Spinal cord (tissue), 10 donors: ENCODE measurements around the gene PHLPP1. TPM values are rescaled to one million over a fixed set of nuclear protein-coding genes. Genes with fewer than 3 reads are reported as not detected.
A peak's percentile ranks its signal among the peaks of the same experiment; 100 is the strongest.

Experiments
- DNase-seq, 6 donors: peaks; one replicate each; pipeline versions ENCODE4 v3.0.0 to v3.0.0-alpha.2; 2013 to 2015; ENCODE audit warnings: low spot score in 6 of 6, low read depth in 4 of 6
- H3K27ac ChIP-seq: one replicate; pipeline ENCODE4 v1.5.1; 2013; ENCODE audit warnings: low read depth, low read length, control low read depth
- H3K27me3 ChIP-seq: one replicate; pipeline ENCODE4 v1.6.1; 2013; ENCODE audit warnings: low read length; ENCODE audit not compliant: control insufficient read depth, insufficient read depth
- H3K36me3 ChIP-seq: one replicate; pipeline ENCODE4 v1.6.1; 2013; ENCODE audit warnings: low read length; ENCODE audit not compliant: control insufficient read depth, insufficient read depth
- H3K4me1 ChIP-seq: one replicate; pipeline ENCODE4 v1.6.1; 2013; ENCODE audit warnings: low read length; ENCODE audit not compliant: control insufficient read depth, insufficient read depth
- H3K4me3 ChIP-seq: one replicate; pipeline ENCODE4 v1.5.1; 2013; ENCODE audit warnings: low read depth, low read length, control low read depth
- H3K9me3 ChIP-seq: one replicate; pipeline ENCODE4 v1.6.1; 2013; ENCODE audit warnings: low read length; ENCODE audit not compliant: control insufficient read depth, insufficient read depth
- WGBS: methylation state at CpG from one replicate; pipeline ENCODE4 v1.1.5; 2013; ENCODE audit warnings: missing lambda C conversion rate; ENCODE audit not compliant: insufficient coverage; 5-methylcytosine and 5-hydroxymethylcytosine counted together
- polyA plus RNA-seq, 2 donors: library from polyadenylated mRNA; unstranded; fragments of 120-200 nt; gene quantifications; one replicate each; pipeline ENCODE4 v1.2.1, GENCODE V29; 2013; ENCODE audit not compliant: insufficient read length in 2 of 2
- total RNA-seq, 2 donors: library from RNA; depleted of rRNA in 1 of 2; stranded (reverse); fragments of 120-200 nt in 1 of 2; fragments of >200 nt in 1 of 2; gene quantifications; one replicate each; pipeline versions ENCODE4 v1.2.3 to v1.2.4, GENCODE V29; 2013 to 2014
- donor health status: healthy.

Gene PHLPP1
- total and polyA plus RNA-seq, 4 donors = 31.9 to 62.2 (median 47.5) TPM

- no peaks in the 10 kb centered on the region for H3K4me1 ChIP-seq
- no peaks in the 10 kb centered on the region for H3K27me3 ChIP-seq
- H3K4me3 ChIP-seq = no peak overlapping the region
- no peak for DNase-seq
- no peaks in the 10 kb centered on the region for H3K9me3 ChIP-seq
- H3K27ac ChIP-seq = no peak overlapping the region
- no CpG with 5 or more reads among the region's 4 CpGs for WGBS
- no peaks in the 10 kb centered on the region for H3K36me3 ChIP-seq
Observed at GRCh38 chr18:62766266-62766665, 50.9 kb downstream of the PHLPP1 start.

- Histone ChIP-seq H3K27me3 (no peaks in the 10 kb centered on the region), H3K27ac (no peak overlapping the region), H3K36me3 (no peaks in the 10 kb centered on the region), H3K4me1 (no peaks in the 10 kb centered on the region), H3K9me3 (no peaks in the 10 kb centered on the region), H3K4me3 (no peak overlapping the region)
- DNase-seq = peak in 1 of 6 donors; percentile 30
- WGBS = 93% methylated on average over 3 of the region's 5 CpGs
Observed at GRCh38 chr18:62767321-62767720, 52.0 kb downstream of the PHLPP1 start.

GRCh38 chr18:62767836-62768557 lies 52.7 kb downstream of the PHLPP1 start:
- Histone ChIP-seq H3K27ac (peak overlapping the region; percentile 15), H3K27me3 (no peaks in the 10 kb centered on the region), H3K36me3 (no peaks in the 10 kb centered on the region), H3K4me3 (no peak overlapping the region), H3K4me1 (no peaks in the 10 kb centered on the region), H3K9me3 (no peaks in the 10 kb centered on the region)
- WGBS = no CpG with 5 or more reads among the region's 3 CpGs
- DNase-seq = no peak

- H3K4me1 ChIP-seq = no peaks in the 10 kb centered on the region
- H3K27ac ChIP-seq = no peak overlapping the region
- no peaks in the 10 kb centered on the region for H3K9me3 ChIP-seq
- no peak for DNase-seq
- no peaks in the 10 kb centered on the region for H3K36me3 ChIP-seq
- WGBS = no CpG with 5 or more reads among the region's 2 CpGs
- H3K4me3 ChIP-seq = no peak overlapping the region
- H3K27me3 ChIP-seq = no peaks in the 10 kb centered on the region
Observed at GRCh38 chr18:62768558-62768943, 53.2 kb downstream of the PHLPP1 start.

GRCh38 chr18:62769216-62769615 lies 53.9 kb downstream of the PHLPP1 start:
- Histone ChIP-seq H3K9me3 (no peaks in the 10 kb centered on the region), H3K4me3 (no peak overlapping the region), H3K36me3 (no peaks in the 10 kb centered on the region), H3K27ac (no peak overlapping the region), H3K4me1 (no peaks in the 10 kb centered on the region), H3K27me3 (no peaks in the 10 kb centered on the region)
- WGBS = no CpG with 5 or more reads among the region's 2 CpGs
- DNase-seq = no peak

GRCh38 chr18:62771494-62772270 lies 56.3 kb downstream of the PHLPP1 start:
- Histone ChIP-seq H3K27me3 (no peaks in the 10 kb centered on the region), H3K36me3 (no peaks in the 10 kb centered on the region), H3K27ac (no peak overlapping the region), H3K4me3 (no peak overlapping the region), H3K9me3 (no peaks in the 10 kb centered on the region), H3K4me1 (peaks cover 4% of the 10 kb centered on the region)
- DNase-seq = no peak
- WGBS = no CpG with 5 or more reads among the region's 4 CpGs

GRCh38 chr18:62772860-62773584 lies 57.7 kb downstream of the PHLPP1 start:
- Histone ChIP-seq H3K4me1 (peaks cover 4% of the 10 kb centered on the region), H3K27me3 (no peaks in the 10 kb centered on the region), H3K27ac (peak overlapping the region; percentile 35), H3K4me3 (no peak overlapping the region), H3K36me3 (no peaks in the 10 kb centered on the region), H3K9me3 (no peaks in the 10 kb centered on the region)
- WGBS = no CpG with 5 or more reads among the region's 2 CpGs
- peak in 1 of 6 donors; percentile 33 for DNase-seq

- no peaks in the 10 kb centered on the region for H3K36me3 ChIP-seq
- no peak overlapping the region for H3K4me3 ChIP-seq
- 100% methylated on average over 1 of the region's 3 CpGs for WGBS
- no peaks in the 10 kb centered on the region for H3K27me3 ChIP-seq
- DNase-seq = no peak
- peaks cover 4% of the 10 kb centered on the region for H3K4me1 ChIP-seq
- no peaks in the 10 kb centered on the region for H3K9me3 ChIP-seq
- no peak overlapping the region for H3K27ac ChIP-seq
Observed at GRCh38 chr18:62773691-62774090, 58.4 kb downstream of the PHLPP1 start.

GRCh38 chr18:62776024-62776570 lies 60.8 kb downstream of the PHLPP1 start:
- peak in 1 of 6 donors; percentile 51 for DNase-seq
- no peaks in the 10 kb centered on the region for H3K9me3 ChIP-seq
- H3K27ac ChIP-seq = no peak overlapping the region
- WGBS = no CpG with 5 or more reads among the region's 2 CpGs
- H3K4me1 ChIP-seq = peaks cover 4% of the 10 kb centered on the region
- no peak overlapping the region for H3K4me3 ChIP-seq
- H3K36me3 ChIP-seq = no peaks in the 10 kb centered on the region
- no peaks in the 10 kb centered on the region for H3K27me3 ChIP-seq
